Measurements from ENCODE around the gene PLEKHO1.

DNA sequence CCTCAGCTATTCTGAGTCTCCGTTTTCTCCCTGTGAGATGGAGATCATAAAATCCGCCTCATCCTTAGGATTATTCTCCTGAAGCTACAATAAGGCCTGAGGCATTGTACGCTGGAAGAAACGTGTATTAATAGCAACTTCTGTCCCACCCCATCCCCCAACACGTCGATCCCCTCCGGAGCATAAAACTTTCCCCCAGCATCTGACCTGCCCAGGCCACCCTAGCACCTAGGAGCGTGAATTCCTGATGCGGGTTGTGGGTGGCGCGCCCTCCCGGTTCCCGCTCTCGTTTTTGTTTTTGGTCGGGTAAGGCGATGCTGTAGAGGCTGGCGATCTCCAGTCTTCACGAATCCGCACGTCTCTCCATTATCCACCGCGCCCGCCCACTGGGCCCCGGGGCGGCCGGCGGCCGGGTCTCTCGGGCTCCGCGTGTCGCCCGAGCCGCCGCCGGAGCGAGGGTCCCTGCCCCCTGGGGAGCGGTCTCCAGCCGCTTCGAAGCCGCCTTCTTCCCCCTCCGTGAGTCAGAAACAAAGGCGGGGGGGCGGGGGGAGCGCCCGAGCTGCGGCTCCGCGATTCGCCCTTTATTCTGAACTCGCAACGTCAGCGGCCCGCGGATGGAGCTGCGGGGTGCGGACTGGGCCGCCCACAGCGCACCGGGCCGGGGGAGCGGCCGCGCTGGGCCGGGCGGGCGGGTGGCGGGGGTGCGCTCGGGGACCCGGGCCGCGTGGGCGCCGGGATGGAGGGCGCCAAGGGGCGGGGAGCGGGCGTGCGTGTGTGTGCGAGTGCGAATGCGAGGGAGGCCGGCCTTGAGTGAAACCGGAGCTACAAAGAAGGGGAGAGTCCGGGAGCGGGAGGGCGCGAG, at the start of gene PLEKHO1:
- TF ChIP-seq, protein P1, sequence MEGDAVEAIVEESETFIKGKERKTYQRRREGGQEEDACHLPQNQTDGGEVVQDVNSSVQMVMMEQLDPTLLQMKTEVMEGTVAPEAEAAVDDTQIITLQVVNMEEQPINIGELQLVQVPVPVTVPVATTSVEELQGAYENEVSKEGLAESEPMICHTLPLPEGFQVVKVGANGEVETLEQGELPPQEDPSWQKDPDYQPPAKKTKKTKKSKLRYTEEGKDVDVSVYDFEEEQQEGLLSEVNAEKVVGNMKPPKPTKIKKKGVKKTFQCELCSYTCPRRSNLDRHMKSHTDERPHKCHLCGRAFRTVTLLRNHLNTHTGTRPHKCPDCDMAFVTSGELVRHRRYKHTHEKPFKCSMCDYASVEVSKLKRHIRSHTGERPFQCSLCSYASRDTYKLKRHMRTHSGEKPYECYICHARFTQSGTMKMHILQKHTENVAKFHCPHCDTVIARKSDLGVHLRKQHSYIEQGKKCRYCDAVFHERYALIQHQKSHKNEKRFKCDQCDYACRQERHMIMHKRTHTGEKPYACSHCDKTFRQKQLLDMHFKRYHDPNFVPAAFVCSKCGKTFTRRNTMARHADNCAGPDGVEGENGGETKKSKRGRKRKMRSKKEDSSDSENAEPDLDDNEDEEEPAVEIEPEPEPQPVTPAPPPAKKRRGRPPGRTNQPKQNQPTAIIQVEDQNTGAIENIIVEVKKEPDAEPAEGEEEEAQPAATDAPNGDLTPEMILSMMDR (IDR thresholded peaks at IDR 0.05): no peak
- TF ChIP-seq POLR2A (IDR thresholded peaks at IDR 0.05): peak; percentile 52 to 86

All from adrenal gland (tissue), 5 donors.